GF-D8 (cell line): Measurements from ENCODE around the gene ZNF138.

ENCODE experiments used
- DNase-seq: peaks from one replicate; lab custom pipeline; 2025; lab: John Stamatoyannopoulos, UW

ZNF138 gene

DNA sequence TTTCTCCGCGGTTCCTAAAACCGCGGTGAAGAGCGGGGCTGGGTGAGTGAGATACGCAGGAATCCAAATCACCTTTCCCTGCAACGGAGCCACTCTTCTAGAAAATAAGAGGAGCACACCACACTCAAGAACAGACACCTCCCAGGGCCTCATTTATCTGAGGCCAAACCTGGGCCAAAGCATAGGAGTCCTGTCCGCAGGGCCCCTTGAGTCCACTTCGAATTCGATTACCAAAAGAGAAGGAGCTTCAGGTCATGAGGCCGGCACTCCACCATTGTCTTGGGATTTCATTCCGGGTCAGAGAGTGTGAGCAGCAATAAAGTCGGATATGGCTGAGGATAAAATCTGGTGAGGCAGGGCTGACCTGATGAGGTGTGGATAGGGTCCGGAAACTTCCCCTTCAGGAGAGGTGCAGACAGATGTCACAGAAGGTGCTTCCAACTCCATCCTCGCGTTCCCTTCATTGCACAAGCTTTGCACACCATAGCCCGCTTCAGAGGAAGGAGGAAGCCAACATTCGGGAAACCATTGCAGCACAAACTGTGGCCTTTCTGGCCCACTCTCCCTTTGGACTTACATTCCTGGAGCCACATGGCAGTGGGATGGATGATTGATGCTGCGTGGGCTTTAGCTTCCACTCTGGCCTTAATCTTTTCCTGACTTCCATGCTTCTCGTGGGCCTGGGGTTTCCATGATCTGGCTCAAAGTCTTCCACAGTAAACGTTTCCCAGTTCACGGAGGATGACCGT, 81.6 kb downstream of the ZNF138 start:
- DNase-seq: no peak

GRCh38 chr7:64876792-64877713, 82.8 kb downstream of the ZNF138 start:
- DNase-seq: no peak

DNA sequence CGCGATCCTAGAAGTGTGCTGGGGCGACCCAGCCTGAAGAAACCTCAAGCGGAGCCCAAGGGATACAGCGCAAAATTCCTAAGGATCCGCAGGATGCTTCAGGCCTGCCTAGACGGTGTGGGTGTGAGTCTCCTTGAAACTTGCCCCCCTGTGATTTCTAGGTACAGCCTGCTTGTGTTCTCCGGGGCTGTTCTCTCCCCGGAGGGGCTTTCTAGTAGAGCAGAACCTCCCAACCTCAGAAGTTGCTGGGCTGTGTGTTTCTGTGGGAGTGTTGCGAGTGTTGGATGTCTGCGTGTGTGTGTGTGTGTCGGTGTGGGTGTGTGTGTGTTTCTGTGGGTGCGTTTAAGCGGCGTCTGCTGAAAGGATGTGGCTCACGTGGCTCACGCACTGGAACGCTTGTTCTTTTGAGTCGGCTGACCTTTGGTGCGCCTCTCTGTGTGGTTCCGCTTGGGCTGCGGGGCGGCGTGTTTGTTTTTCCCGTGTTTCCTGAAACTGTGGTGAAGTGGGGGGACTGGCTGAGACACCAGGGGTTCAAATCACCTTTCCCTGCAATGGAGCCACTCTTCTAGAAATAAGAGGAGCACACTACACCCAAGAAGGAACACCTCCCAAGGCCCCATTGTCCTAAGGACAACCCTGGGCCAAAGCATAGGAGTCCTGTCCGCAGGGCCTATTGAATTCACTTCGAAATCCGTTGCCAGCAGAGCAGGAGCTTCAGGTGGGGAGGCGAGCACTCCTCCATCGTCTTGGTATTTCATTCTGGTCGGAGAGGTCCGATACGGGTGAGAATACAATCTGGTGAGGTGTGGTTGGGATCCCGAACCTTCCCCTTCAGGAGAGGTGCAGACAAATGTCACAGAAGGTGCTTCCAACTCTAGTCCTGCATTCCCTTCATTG, 83.7 kb downstream of the ZNF138 start:
- no peak for DNase-seq

GRCh38 chr7:64878684-64879083, 84.5 kb downstream of the ZNF138 start:
- no peak for DNase-seq

DNA sequence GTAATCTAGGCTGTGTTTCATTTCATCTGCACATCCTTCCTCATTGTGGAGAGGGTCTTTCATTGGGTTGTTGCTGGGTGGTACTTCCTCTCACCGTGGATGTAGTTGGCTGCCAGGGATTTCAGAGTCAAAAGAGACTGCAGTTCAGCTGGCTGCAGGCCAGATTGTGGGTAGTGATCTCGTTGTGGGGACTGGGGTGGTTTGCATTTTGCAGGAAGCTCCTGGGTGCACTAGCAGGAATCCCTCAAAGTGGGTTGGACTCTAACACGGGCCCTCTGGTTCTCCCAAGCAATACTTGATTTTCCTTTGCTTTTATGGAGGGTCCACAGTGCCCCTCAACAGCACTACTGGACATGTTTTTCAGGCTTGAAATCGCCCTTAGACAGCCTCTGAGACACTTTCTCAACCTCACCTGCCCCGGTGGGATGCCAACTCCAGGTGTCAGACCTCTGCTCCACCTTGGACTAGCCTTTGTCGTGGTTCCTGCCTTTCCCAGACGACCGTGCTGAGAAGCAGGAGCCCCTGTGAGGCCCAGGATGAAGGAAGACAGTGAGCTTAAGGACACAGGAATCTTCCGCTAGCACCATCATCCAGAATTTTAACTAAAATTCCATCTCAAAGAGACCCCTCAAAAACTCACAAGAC, 85.0 kb downstream of the ZNF138 start:
- no peak for DNase-seq

DNA sequence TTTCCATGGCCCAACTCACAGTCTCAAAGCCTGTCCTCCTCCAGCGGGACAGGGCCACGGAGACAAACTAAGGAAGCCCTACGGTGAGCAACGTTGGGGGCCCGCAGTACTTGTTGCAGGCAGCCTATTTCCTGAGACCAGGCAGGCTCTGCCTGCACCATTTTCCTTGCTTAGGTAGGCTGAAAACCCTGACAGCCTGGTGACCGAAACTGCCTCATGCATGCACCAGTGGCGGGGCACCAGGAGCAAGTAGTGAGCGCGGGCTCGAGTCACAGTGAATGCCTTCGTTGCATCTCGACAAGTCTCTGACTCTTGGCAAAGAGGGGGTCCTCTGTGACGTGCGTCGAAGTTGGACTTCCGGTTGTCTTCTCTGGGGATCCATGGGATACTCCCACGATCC, 85.6 kb downstream of the ZNF138 start:
- DNase-seq: no peak

GRCh38 chr7:64880322-64881297, 86.4 kb downstream of the ZNF138 start:
- no peak for DNase-seq

DNA sequence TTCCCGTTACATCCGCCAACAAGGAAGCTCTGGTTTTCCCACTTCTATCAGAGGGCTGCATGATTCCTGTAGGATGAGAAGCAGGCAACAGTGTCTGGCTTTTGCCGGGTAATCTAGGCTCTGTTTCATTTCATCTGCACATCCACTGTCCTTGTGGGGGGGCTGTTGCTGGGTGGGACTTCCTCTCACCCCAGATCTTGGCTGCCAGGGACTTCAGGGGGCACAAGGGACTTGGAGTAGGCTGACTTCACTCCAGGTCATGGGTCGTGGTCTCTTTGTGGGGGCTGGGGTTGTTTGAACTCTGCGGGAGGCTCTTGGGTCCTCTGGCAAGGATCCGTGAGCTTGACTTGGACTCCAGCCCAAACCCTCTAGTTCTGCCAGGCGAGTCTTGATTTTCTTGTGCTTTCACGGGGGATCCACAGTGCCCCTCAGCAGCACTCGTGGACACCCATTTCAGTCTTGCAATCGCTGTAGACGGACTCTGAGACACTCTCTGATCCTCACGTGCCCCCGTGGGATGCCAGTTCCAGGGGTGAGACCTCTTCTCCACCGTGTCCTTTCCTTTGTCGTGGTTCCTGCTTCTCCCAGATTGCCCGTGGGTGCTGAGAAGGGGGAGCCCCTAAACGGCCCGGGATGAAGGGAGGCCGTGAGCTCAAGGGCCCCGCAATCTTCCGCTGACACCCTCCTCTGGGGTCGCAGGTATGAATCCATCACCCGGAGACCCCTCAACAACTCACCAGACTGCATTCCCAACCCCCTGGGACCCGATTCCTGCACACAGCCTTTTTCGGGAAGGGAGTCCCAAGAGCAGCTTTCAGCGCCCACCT, 87.4 kb downstream of the ZNF138 start:
- DNase-seq: no peak

DNA sequence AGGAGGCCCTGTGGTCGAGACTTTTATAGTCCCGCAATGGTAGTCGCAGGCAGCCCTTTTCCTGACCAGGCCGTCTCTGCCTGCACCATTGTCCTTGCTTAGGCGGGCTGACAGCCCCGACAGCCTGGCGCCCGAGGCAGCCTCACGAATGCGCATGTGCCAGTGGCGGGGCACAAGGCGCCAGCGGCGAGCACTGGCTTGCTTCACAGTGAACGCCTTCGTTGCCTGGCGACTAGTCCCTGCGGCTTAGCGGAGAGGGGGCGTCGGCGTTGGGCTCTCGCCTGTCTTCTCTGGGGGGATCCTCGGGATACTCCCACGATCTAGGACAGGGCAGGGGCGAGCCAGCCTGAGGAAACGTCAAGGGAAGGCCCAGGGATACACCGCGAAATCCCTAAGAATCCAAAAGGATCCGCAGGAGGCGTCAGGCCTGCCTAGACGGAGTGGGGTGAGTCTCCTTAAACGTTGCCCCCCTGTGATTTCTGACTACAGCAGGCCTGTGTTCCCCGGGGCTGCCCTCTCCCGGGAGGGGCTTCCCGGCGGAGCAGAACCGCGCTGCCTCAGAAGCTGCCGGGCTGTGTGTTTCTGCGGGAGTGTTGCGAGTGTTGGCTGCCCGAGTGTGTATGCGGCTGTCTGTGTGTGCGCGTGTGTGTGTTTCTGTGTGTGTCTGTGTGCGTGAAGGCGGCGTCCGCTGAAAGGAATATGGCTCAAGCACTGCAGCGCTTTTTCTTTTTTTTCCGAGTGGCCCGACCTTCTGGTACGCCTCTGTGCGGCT, 88.3 kb downstream of the ZNF138 start:
- no peak for DNase-seq
